GM19397 (cell line): Measurements from ENCODE around the gene PCBP3.
"Not testable (repeated sequence)": the region's sequence is repeated elsewhere in the genome, so short reads cannot be mapped to it uniquely, and the experiment has no call there.

Experiments used
- ATAC-seq: cut with Tn5 transposase; IDR thresholded peaks from one replicate; pipeline ENCODE4 v1.9.1; 2021; ENCODE audit warnings: mild to moderate bottlenecking, moderate library complexity; ENCODE audit not compliant: unreplicated experiment

Gene PCBP3

DNA sequence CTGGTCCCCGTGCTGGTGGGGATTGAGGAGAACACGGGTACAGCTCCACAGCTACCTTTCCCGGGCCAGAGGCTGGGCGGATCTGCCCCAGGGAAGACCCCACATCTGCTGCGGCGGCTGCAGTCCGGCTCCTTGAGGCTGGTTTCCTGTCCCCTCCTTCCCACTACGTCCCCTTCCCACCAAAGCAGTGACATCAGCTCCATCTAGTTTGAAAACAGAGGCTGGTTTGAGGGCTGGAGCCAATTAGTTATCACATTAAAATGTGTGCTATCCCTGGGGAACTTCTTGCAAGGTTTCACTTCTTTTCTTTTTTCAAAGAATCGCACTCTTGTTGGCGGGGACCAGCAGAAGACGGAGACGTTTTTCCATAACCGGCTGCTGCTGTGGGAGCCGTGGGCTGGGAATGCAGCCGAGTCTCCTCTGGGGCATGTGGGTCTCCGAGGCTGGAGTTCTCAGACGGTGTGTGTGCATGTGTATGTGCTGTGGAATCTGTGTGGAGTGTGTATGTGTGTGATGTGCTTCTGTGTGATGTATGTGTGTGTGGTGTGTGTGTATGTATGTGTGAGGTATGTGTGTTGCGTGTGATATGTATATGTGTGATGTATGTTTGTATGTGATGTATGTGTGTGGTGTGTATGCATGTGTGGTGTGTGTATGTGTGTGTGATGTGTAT, 8.9 kb upstream of the PCBP3 start:
- ATAC-seq, result no peak

- ATAC-seq, result no peak
Measured at GRCh38 chr21:45635271-45636151, 8.0 kb upstream of the PCBP3 start.

DNA sequence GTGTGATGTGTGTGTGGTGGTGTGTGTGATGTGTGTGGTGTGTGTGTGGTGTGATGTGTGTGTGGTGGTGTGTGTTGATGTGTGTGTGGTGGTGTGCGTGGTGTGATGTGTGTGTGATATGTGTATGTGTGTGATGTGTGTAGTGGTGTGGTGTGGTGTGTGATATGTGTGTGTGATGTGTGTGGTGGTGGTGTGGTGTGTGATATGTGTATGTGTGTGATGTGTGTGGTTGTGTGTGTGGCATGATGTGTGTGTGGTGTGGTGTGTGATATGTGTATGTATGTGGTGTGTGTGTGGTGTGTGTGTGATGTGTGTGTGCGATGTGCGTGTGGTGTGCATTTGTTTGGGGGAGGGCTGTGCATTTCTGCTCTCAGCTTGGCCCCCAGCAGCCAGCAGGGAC, 7.1 kb upstream of the PCBP3 start:
- ATAC-seq, result no peak

GRCh38 chr21:45636951-45637646, 6.4 kb upstream of the PCBP3 start:
- ATAC-seq, result no peak

DNA sequence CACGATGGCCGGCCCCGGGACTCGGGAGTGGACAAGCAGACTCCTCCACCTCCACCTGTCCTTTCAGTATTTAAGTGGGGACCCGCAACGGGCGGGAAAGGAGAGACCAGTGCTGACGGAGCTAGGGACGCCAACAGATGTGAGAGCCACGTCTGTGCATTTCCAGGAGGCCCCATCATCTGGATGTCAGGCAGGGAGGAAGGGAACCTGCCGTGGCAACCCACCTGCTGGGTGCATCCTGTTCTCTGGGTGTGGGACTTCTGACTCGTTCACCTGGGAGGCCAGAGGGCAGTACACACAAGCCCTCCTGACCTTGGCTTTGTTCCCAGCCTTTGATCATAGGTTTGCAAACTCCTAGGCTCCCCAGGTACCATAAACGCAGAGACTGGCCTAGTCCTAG, 5.6 kb upstream of the PCBP3 start:
- no peak for ATAC-seq

DNA sequence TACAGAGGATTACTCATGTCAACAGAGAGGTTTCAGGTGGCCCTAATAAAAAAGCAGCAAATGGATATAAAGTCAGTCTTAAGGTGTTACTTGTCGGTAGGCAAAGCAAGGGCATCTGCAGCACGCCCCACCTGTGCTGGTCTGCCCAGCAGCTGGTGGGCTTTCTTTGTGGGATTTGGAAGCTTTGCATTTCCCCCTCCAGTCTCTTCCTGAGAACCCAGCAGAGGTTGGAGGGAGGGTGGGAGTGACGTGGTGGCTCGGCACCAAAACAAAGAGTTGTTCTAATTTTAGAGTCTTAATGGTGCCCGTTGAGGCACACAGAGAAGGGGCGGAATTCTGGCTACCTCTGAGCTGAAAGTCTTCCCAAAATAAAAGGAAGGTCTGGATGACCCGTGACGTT, 4.8 kb upstream of the PCBP3 start:
- ATAC-seq, result no peak

DNA sequence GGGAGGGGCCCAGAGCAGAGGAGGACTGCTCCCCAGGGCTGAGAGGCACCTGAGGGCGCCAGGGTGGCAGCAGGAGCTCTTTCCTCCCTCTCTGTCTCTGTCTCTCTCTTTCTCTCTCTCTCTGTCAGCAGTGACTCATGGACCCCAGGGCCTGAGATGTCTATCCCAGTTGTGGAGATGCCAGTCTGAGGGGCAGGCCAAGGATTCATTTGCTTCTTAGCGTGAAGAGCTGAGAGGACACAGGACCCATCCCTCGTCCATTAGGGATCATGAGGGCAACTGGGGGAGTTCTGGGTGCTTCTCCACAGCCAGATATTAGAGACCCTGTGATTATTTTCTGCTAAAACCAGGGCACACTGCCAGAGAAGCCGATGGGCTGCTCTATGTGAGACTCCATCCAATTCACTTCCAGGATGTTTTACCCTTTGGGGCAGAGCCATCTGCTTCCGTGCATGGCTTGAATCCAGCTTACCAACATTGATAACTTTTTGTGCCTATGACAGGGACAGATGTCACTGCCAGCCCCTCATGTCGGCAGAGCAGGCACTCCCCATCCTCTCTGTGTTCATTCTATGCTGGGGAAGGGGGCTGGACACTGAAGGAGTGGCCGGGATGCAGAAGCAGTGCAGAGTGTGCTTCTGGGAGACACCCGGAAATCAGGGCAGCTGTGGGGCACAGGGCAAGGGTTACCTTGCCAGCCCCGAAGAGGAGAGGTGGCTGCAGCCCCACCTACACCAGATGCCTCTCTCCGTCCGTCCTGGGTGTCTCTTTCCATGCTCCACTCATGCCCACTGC, 4.1 kb upstream of the PCBP3 start:
- no peak for ATAC-seq

- no peak for ATAC-seq
Measured at GRCh38 chr21:45640001-45640887, 3.3 kb upstream of the PCBP3 start.

- ATAC-seq, result no peak
Measured at GRCh38 chr21:45640888-45641479, 2.5 kb upstream of the PCBP3 start.

- no peak for ATAC-seq
Measured at GRCh38 chr21:45641480-45642035, 2.0 kb upstream of the PCBP3 start.

DNA sequence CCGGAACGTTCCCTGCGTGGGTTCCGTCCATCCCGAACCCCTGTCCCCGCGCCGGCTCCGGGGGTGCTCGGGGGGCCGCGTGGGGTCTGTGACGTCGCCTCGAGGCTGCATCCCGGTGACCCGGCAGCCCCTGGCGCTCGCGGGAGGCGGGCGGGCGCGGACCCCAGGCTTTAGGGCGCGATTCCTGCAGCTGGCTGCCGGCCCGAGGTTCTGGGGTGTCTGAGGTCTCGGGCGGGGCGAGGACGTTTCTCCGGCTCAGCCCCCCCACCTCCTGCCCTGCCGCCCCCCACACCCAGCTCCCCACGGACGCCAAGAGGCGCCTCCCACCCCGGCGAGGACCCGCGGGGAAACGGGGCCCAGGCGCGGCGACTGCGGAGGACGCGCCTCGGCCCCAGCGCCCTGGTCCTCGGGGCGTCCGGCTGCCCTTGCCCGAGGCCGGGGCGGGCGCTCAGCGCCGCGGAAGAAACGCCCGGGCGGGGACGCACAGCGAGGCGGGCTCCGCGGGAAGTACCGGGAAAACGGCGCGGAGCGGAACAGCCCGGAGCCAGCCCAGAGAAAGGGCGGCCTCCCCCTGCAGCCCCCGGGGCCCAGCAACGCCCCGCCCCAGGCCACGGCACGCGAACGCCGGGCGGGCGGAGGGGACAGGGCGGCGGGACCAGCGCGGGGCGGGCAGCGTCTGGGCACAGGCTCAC, 1.3 kb upstream of the PCBP3 start:
- no peak for ATAC-seq

- no peak for ATAC-seq
Measured at GRCh38 chr21:45644041-45644906, 749 bp downstream of the PCBP3 start.

GRCh38 chr21:45651921-45652320, 8.4 kb downstream of the PCBP3 start:
- ATAC-seq, result no peak

GRCh38 chr21:45655124-45655523, 11.6 kb downstream of the PCBP3 start:
- ATAC-seq, result no peak

GRCh38 chr21:45656114-45656513, 12.6 kb downstream of the PCBP3 start:
- ATAC-seq, result not testable (repeated sequence)

DNA sequence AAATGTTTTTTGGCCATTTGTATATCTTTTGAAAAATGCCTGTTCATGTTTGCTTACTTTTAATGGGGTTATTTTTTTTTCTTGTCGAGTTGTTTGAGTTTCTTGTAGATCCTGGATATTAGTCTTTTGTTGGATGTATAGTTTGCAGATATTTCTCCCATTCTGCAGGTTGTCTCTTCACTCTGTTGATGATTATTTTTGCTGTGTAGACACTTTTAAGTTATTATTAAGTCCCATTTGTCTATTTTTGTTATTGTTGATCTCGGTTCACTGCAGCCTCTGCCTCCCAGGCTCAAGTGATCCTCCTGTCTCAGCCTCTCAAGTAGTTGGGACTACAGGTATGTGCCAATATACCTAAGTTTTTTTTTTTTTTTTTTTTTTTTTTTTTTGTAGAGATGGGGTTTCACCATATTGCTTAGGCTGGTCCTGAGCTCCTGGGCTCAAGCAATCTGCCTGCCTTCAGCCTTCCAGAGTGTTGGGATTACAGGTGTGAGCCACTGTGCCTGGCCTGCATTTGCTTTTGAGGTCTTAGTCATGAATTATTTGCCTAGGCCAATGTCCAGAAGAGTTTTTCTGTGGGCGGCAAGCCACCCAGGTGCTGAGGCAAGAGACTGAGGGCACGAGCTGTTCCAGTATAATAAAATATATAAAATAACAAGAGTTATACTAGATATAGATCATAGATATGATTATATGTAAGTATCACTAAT, 18.5 kb downstream of the PCBP3 start:
- not testable (repeated sequence) for ATAC-seq

DNA sequence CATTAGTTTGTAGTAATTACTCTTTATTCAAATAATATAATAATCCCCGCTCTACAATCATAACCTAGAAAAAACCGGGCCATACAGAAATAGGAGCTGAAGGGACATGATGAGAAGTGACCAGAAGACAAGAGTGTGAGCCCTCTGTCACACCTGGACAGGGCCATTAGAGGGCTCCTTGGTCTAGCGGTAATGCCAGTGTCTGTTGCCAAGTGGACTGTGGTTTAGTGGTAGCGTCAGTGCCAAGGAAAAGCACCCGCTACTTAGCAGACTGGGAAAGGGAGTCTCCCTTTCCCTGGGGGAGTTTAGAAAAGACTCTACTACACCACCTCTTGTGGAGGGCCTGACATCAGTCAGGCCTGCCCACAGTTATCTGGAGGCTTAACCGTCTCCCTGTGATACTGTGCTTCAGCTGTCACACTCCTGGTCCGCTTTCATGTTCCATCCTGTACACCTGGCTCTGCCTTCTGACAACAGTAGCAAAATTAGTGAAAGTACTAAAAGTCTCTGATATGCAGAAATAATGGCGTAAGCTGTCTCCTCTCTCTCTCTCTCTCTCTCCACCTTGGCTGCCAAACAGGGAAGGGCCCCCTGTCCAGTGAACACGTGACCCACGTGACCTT, 19.2 kb downstream of the PCBP3 start:
- not testable (repeated sequence) for ATAC-seq
